ENCODE data around the gene CELF4.

DNA sequence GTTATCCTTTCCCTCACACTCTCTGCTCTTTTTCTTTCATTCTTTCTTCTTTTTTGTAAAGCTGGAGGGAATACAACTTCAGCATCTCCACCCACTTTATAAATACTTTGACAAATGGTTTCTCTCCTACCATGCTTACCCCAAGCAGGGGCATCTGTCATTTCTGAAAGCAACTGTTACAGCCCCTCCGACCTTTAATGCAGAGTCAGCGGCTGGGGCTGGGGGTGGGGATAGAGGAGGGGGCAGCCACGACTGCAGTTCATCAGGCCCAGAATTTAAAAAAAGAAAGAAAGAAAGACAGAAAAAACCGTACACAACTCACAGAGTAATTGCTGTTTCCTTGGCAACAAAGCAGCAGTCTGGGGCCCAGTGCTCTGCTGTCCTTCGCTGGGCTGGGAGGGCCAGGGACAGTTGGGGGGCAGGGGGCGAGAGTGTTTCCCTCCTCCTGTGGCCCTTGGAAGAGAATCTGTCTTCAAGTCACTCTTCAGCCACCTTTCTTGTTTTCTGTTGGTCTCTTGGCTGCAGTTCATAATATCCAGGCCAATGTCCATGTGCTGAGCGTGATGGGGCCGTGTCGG is 53.8 kb downstream of the CELF4 start:
- TF ChIP-seq, protein P1, sequence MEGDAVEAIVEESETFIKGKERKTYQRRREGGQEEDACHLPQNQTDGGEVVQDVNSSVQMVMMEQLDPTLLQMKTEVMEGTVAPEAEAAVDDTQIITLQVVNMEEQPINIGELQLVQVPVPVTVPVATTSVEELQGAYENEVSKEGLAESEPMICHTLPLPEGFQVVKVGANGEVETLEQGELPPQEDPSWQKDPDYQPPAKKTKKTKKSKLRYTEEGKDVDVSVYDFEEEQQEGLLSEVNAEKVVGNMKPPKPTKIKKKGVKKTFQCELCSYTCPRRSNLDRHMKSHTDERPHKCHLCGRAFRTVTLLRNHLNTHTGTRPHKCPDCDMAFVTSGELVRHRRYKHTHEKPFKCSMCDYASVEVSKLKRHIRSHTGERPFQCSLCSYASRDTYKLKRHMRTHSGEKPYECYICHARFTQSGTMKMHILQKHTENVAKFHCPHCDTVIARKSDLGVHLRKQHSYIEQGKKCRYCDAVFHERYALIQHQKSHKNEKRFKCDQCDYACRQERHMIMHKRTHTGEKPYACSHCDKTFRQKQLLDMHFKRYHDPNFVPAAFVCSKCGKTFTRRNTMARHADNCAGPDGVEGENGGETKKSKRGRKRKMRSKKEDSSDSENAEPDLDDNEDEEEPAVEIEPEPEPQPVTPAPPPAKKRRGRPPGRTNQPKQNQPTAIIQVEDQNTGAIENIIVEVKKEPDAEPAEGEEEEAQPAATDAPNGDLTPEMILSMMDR (IDR thresholded peaks at IDR 0.05 in 8 of 11, conservative IDR thresholded peaks at IDR 0.05 in 3 of 11) = no peak
- no peak for TF ChIP-seq POLR2A (IDR thresholded peaks at IDR 0.05)
- TF ChIP-seq POLR2AphosphoS5 (IDR thresholded peaks at IDR 0.05) = no peak

Data from spleen (tissue), 7 donors.